Muscle of leg (tissue), 11 donors: ENCODE data around the gene ISM1. TPM values are rescaled to one million over a fixed set of nuclear protein-coding genes. Genes with fewer than 3 reads are reported as not detected.
"Not testable (repeated sequence)": the region's sequence is repeated elsewhere in the genome, so short reads cannot be mapped to it uniquely, and the experiment has no call there.

Source experiments
- DNase-seq: peaks from one replicate; pipeline ENCODE4 v3.0.0; 2013
- H3K27ac ChIP-seq: one replicate; pipeline ENCODE4 v1.5.1; 2013; ENCODE audit warnings: mild to moderate bottlenecking, low read length, control low read depth
- H3K27me3 ChIP-seq: one replicate; pipeline ENCODE4 v1.6.1; 2013; ENCODE audit warnings: low read length; ENCODE audit not compliant: control insufficient read depth, insufficient read depth
- H3K36me3 ChIP-seq: one replicate; pipeline ENCODE4 v1.6.1; 2013; ENCODE audit warnings: low read length; ENCODE audit not compliant: control insufficient read depth, insufficient read depth
- H3K4me1 ChIP-seq: one replicate; pipeline ENCODE4 v1.6.1; 2013; ENCODE audit warnings: low read length; ENCODE audit not compliant: control insufficient read depth, insufficient read depth
- H3K4me3 ChIP-seq: one replicate; pipeline ENCODE4 v1.5.1; 2013; ENCODE audit warnings: low read length, control low read depth
- H3K9me3 ChIP-seq: replicated peaks from 2 replicates; pipeline ENCODE4 v1.6.1; 2013; ENCODE audit warnings: low read depth, low read length; ENCODE audit not compliant: control insufficient read depth
- WGBS: methylation state at CpG from one replicate; pipeline ENCODE4 v1.1.5; 2013; ENCODE audit warnings: missing lambda C conversion rate; ENCODE audit not compliant: insufficient coverage; 5-methylcytosine and 5-hydroxymethylcytosine counted together
- polyA plus RNA-seq, 8 donors: library from polyadenylated mRNA; unstranded; fragments of 120-200 nt; gene quantifications; one replicate each; pipeline versions ENCODE4 v1.2.1 to v1.2.3, GENCODE V29; 2013; ENCODE audit warnings: inconsistent platforms in 1 of 8, low replicate concordance in 1 of 8; ENCODE audit not compliant: insufficient read length in 8 of 8, insufficient read depth in 1 of 8
- total RNA-seq: library from RNA; stranded (reverse); fragments of 120-200 nt; gene quantifications from one replicate; pipeline ENCODE4 v1.2.4, GENCODE V29; 2013

Gene ISM1
- total and polyA plus RNA-seq, 9 donors: 0.79 to 5.0 (median 1.4) TPM

DNA sequence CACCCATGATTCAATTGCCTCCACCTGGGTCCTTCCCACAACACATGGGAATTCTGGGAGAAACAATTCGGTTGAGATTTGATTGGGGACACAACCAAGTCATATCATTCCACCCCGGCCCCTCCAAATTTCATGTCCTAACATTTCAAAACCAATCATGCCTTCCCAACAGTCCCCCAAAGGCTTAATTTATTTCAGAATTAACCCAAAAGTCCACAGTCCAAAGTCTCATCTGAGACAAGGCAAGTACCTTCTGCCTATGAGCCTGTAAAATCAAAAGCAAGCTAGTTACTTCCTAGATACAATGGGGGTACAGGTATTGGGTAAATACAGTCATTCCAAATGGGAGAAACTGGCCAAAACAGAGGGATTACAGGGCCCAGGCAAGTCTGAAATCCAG is 15.3 kb downstream of the ISM1 start:
- not testable (repeated sequence) for H3K27ac ChIP-seq, H3K4me3 ChIP-seq, H3K27me3 ChIP-seq, DNase-seq, H3K4me1 ChIP-seq, H3K9me3 ChIP-seq, H3K36me3 ChIP-seq
- 80% methylated on average over 1 of the region's 2 CpGs for WGBS

DNA sequence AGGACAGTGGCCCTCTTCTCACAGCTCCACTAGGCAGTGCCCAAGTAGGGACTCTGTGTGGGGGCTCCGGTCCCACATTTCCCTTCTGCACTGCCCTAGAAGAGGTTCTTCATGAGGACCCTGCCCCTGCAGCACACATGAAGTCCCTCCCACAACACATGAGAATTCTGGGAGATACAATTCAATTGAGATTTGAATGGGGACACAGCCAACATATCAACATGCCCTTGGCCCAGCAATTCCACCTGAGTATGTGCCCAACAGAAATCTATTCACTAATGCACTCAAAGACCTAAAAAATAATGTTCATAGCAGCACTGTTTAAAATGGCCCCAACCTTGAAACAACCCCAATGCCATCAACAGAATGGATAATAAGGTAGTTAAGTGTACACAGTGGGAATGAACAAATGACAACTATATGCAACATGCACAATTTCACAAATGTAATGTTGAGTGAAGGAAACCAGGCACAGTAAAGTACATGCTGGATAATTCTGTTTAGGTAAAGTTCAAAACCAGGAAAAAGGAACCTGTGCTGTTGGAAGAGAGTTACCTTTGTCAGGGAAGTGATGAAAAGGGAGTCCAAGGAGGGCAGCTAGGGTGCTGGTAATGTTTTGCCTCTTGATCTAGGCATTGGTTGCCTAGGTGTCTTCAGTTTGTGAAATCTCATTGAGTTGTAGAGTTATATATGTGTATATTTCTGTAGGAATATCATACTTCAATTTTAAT is 16.1 kb downstream of the ISM1 start:
- Histone ChIP-seq H3K9me3 (no peaks in the 10 kb centered on the region), H3K4me3 (no peak overlapping the region), H3K27me3 (no peaks in the 10 kb centered on the region), H3K36me3 (no peaks in the 10 kb centered on the region), H3K27ac (no peak overlapping the region), H3K4me1 (no peaks in the 10 kb centered on the region)
- WGBS: no CpG with 5 or more reads among the region's 1 CpG
- DNase-seq: no peak

GRCh38 chr20:13238001-13238653 is 17.1 kb downstream of the ISM1 start:
- WGBS: no CpG with 5 or more reads among the region's 2 CpGs
- no peaks in the 10 kb centered on the region for H3K36me3 ChIP-seq

GRCh38 chr20:13243826-13244376 is 22.8 kb downstream of the ISM1 start:
- H3K27ac ChIP-seq: no peak overlapping the region
- no peaks in the 10 kb centered on the region for H3K4me1 ChIP-seq
- H3K4me3 ChIP-seq: no peak overlapping the region
- H3K36me3 ChIP-seq: no peaks in the 10 kb centered on the region
- DNase-seq: no peak
- H3K9me3 ChIP-seq: no peaks in the 10 kb centered on the region
- no peaks in the 10 kb centered on the region for H3K27me3 ChIP-seq
- no CpG with 5 or more reads among the region's 2 CpGs for WGBS

More at GRCh38 chr20:13238001-13238653, 17.1 kb downstream of the ISM1 start:
- H3K4me1 ChIP-seq: no peaks in the 10 kb centered on the region
- H3K27ac ChIP-seq: no peak overlapping the region
- H3K4me3 ChIP-seq: no peak overlapping the region
- DNase-seq: no peak
- H3K27me3 ChIP-seq: no peaks in the 10 kb centered on the region
- H3K9me3 ChIP-seq: no peaks in the 10 kb centered on the region

DNA sequence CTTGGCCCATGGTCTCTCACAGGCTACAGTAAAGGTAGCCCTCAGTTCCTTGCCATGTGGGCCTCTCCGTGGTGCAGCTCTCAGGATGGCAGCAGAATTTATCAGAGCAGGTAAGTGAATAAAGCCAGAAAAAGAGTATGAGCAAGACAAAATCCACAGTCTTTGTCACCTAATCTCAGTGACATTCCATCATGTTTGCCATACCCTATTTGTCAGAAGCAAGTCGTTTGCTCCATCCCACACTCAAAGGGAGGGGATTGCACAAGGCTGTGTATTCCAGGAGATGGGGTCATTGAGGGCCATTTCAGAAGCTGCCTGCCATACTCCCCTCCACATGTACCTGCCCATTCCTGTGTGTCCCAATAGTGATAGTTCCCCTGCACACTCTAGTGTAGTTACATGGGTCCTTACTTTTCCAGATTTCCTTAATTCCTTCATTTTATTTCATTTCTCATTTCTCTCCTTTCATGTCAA is 24.2 kb downstream of the ISM1 start:
- Histone ChIP-seq H3K4me3 (no peak overlapping the region), H3K27ac (no peak overlapping the region), H3K27me3 (no peaks in the 10 kb centered on the region), H3K36me3 (no peaks in the 10 kb centered on the region), H3K9me3 (no peaks in the 10 kb centered on the region), H3K4me1 (peaks cover 3% of the 10 kb centered on the region)
- no peak for DNase-seq
- WGBS: 80% methylated on average over 1 of the region's 2 CpGs

DNA sequence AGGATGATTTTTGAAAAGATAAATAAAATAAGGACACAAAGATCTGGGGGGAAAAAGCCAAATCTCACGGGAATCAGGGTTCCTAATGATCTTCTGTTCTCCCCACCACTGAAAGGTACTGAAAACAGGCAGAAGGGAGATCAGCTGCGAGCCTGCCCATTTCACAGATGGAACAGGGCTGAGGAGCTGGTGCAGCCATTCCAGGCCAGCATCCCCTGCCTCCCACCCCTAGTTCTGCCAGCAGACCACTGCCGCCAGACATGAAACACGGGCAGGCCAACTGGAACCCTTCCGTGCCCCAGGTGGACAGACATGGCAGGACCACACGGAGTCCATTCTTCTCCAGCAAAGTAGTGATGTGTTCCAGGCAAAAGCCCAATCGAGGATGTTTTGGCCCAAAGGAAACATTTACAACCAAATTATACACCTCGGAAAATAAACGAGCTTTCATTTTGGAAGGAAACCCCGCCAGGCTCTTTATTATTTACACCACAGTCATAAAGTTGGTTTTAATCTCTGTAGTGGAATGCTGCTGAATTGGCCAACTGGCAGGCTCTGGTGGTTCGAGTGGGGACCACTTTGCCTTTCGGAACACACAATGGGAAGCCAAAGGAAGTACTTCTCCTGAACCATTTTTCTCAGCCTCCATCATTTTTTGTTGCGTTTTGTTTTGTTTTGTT is 28.2 kb downstream of the ISM1 start:
- 79% methylated on average over 5 of the region's 13 CpGs for WGBS
- no peak overlapping the region for H3K27ac ChIP-seq

GRCh38 chr20:13249798-13250170 is 28.7 kb downstream of the ISM1 start:
- 0% methylated on average over 2 of the region's 4 CpGs for WGBS
- Histone ChIP-seq H3K4me3 (no peak overlapping the region), H3K9me3 (no peaks in the 10 kb centered on the region), H3K36me3 (no peaks in the 10 kb centered on the region), H3K27ac (no peak overlapping the region), H3K4me1 (peaks cover 3% of the 10 kb centered on the region), H3K27me3 (no peaks in the 10 kb centered on the region)
- DNase-seq: peak; percentile 90

More for the DNA sequence above, 28.2 kb downstream of the ISM1 start:
- H3K4me3 ChIP-seq: no peak overlapping the region
- no peaks in the 10 kb centered on the region for H3K36me3 ChIP-seq
- H3K9me3 ChIP-seq: no peaks in the 10 kb centered on the region
- peaks cover 3% of the 10 kb centered on the region for H3K4me1 ChIP-seq
- DNase-seq: peak; percentile 76
- H3K27me3 ChIP-seq: no peaks in the 10 kb centered on the region

- no peaks in the 10 kb centered on the region for H3K36me3 ChIP-seq
- DNase-seq: no peak
- no peak overlapping the region for H3K4me3 ChIP-seq
- no peak overlapping the region for H3K27ac ChIP-seq
- H3K27me3 ChIP-seq: no peaks in the 10 kb centered on the region
- no peaks in the 10 kb centered on the region for H3K9me3 ChIP-seq
- WGBS: 70% methylated on average over 6 of the region's 6 CpGs
- peaks cover 3% of the 10 kb centered on the region for H3K4me1 ChIP-seq
Measured at GRCh38 chr20:13250251-13250650, 29.2 kb downstream of the ISM1 start.

DNA sequence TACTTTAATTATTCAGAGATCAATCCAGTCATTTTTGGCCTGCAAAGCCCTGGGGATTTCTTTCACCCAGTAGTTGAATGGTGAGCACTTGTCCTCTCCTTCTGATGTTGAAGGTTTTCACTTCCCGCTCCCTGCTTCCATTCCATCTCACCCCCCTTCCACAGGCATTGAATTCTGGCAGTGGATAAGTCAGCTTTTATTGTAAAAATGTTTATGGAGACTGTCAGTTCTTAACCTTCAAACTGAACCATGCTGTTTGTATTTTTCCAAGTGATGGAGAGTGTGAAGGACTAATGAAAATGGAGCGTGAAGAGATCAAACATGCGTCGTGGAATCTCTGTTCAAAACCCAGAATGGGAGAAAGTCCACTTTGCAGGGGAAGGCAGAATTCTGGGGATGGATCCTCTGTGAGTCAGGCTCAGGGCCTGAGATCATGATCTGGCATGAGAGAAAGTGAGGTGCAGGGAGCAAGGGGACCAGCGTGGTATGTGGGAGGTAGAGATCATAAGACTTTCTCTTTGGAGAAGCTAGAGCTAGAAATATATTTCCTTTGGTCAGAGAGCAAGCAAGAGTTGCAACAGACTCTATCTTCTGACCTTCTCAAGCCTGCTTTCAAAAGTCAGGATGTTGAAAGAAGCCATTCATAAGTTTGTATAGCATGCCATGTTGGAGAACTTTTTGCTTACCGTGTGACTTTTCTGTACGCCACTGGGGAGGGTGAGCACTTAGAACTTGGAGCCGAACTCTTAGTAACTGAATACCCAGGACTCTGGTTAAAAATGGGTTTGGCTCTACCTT is 30.2 kb downstream of the ISM1 start:
- no peaks in the 10 kb centered on the region for H3K9me3 ChIP-seq
- no peaks in the 10 kb centered on the region for H3K27me3 ChIP-seq
- H3K27ac ChIP-seq: no peak overlapping the region
- H3K36me3 ChIP-seq: no peaks in the 10 kb centered on the region
- H3K4me3 ChIP-seq: no peak overlapping the region
- DNase-seq: no peak
- H3K4me1 ChIP-seq: peaks cover 3% of the 10 kb centered on the region
- 70% methylated on average over 7 of the region's 8 CpGs for WGBS
